ENCODE data around the gene TMEM35B. TPM values are rescaled to one million over a fixed set of nuclear protein-coding genes. Genes with fewer than 3 reads are reported as not detected.
A peak's percentile ranks its signal among the peaks of the same experiment; 100 is the strongest.
"Not testable (repeated sequence)": the region's sequence is repeated elsewhere in the genome, so short reads cannot be mapped to it uniquely, and the experiment has no call there.

The TMEM35B gene
- 9.0 TPM for total RNA-seq
- long read RNA-seq, transcript TMEM35B-201 (3 exons, 922 nt): major isoform, 12 of 12 reads
- long read RNA-seq, partial matches to known transcripts: 0 of 12 reads
- long read RNA-seq, other reads (novel, unspliced or antisense): 0 of 12 reads

- DNase-seq (peak; percentile 87), ATAC-seq (ENCODE audit: poor library complexity) (peak; percentile 96)
- intact Hi-C loops (cut with DNase I): loop anchor here (10.0 kb wide), 1 partner anchor 120 kb away; no protein-coding TSS in a partner anchor
Observed at GRCh38 chr1:34984793-34985608, at the start of gene TMEM35B. Gene TMEM35B (minus strand): TSS chr1:34985347. CDS start chr1:34985305, 42 bp downstream.

DNA sequence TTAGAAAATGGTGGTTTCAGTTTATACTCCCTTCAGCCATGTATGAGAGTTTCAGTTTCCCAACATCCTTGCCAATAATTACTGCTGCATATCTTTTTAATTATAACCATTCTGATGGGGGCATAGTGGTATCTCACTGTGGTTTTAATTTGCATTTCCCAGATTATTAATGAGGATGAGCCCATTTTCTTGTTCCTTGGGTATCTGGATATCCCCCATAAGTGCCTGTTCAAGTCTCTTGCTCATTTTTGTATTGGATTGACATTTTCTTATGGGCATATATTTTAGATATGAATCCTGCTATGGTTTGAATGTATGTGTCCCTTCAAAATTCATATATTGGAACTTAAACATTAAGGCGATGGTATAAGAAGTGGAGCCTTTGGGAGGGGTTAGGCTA, 48.2 kb upstream of the TMEM35B start:
- ATAC-seq (ENCODE audit: poor library complexity) (no peak), DNase-seq (no peak)
- intact Hi-C loops (cut with DNase I): no loop called here

DNA sequence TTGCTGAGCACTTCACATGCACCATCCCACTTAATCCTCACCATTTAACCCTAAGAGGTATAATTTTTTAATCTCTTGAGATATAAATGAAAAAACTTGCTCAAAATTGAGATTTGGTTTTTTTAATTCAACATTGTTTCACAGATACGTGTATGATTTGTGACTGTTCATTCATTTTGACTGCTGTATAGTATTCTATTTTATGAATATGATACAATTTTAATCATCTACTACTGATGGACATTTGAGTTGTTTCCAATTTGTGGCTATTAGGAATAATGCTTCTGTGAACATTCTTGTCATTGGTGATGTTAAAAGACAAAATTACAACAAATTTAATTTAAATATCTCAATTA, 47.2 kb upstream of the TMEM35B start:
- intact Hi-C loops (cut with DNase I): no loop called here
- no peak for DNase-seq
- ATAC-seq (ENCODE audit: poor library complexity): no peak

GRCh38 chr1:35030756-35031446, 45.8 kb upstream of the TMEM35B start:
- DNase-seq (no peak), ATAC-seq (ENCODE audit: poor library complexity) (peak; percentile 37)
- intact Hi-C loops (cut with DNase I): no loop called here

GRCh38 chr1:35030338-35030737, 45.2 kb upstream of the TMEM35B start:
- ATAC-seq (ENCODE audit: poor library complexity) (no peak), DNase-seq (no peak)
- intact Hi-C loops (cut with DNase I): no loop called here

GRCh38 chr1:35029761-35030160, 44.6 kb upstream of the TMEM35B start:
- DNase-seq (no peak), ATAC-seq (ENCODE audit: poor library complexity) (no peak)
- intact Hi-C loops (cut with DNase I): no loop called here

DNA sequence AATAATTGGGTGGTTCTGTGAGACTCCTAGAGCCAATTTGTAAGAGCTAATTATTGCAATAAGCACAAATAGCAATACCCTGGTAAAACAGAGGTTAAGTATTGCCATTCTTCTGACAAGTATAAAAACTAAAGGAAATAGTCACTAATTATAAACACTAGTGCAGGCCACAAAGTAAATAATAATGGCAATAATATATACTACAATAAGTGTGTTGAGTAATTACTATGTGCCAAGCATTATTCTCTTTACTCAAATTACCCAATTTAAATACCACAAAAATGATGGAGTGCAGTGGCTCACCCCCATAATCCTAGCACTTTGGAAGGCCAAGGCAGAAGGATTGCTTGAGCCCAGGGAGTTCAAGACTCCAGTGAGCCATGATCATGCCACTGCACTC, 31.3 kb upstream of the TMEM35B start:
- no peak for ATAC-seq (ENCODE audit: poor library complexity)
- intact Hi-C loops (cut with DNase I): no loop called here
- no peak for DNase-seq

- no peak for ATAC-seq (ENCODE audit: poor library complexity)
- intact Hi-C loops (cut with DNase I): no loop called here
- DNase-seq: no peak
Observed at GRCh38 chr1:35014486-35014885, 29.3 kb upstream of the TMEM35B start.

DNA sequence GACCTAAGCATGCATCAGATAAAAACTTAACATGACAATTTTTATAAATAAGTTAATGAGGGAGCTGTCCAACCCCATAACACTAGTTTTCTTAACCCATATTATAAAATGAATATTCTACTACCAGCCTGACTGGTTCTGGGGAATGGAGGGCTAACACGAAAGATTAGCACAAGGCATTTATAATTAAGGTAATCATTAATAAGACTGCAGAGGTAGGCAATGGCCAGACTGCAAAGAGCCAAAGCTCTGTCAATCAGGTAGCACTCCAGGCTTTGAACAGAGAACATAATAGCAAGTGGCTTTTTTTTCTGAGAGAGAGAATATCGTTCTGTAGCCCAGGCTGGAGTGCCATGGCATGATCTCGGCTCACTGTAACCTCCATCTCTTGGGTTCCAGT, 20.6 kb upstream of the TMEM35B start:
- ATAC-seq (ENCODE audit: poor library complexity) (no peak), DNase-seq (no peak)
- intact Hi-C loops (cut with DNase I): no loop called here

GRCh38 chr1:35001743-35002142, 16.6 kb upstream of the TMEM35B start:
- intact Hi-C loops (cut with DNase I): no loop called here
- no peak for ATAC-seq (ENCODE audit: poor library complexity)
- DNase-seq: no peak

GRCh38 chr1:34994878-34995277, 9.7 kb upstream of the TMEM35B start:
- ATAC-seq (ENCODE audit: poor library complexity) (no peak), DNase-seq (no peak)
- intact Hi-C loops (cut with DNase I): no loop called here

DNA sequence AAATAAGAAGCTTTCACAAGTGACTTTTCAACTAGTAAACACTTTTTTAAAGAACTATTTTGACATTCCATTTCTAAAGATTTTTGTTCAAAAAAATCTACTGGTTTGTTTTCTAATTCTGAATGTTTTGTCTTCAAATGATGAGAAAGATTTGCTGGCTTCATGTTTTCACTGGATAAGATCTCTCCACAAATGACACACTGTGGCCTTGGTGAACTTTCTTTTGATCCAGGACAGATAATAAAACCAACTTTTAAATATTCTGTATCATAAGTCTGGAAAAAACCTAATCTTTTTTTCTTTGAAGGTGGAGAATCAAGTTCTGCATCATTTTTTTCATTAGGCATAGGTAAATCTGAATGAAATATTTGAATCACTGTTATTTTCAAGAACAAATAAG, 3.4 kb upstream of the TMEM35B start:
- intact Hi-C loops (cut with DNase I): loop anchor here (10.0 kb wide), 1 partner anchor 124 kb away; no protein-coding TSS in a partner anchor
- DNase-seq: no peak

GRCh38 chr1:34988147-34988546, 3.0 kb upstream of the TMEM35B start:
- no peak for DNase-seq
- intact Hi-C loops (cut with DNase I): loop anchor here (10.0 kb wide), 1 partner anchor 123 kb away; no protein-coding TSS in a partner anchor

More for the DNA sequence above, 3.4 kb upstream of the TMEM35B start:
- no peak for ATAC-seq (ENCODE audit: poor library complexity)

DNA sequence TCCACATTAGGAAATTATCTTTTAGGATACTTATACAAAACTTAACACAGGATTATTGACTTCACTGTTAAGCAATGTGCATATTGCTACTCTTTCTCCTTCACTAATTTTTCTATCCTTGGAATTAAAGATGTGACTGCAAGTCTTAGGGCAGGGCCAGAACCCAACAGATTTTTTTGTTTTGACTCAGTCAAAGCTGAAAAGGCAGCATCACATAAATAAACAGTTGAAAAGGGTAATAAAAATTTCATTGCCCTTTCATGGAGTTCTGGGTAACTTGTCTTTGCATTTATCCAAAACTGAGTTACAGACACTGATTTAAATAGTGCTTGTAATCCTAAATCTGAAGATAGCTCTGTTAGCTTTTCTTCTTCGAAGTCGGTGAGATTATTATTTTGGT, 1.9 kb upstream of the TMEM35B start:
- intact Hi-C loops (cut with DNase I): loop anchor here (10.0 kb wide), 1 partner anchor 122 kb away; no protein-coding TSS in a partner anchor

More at GRCh38 chr1:34988147-34988546, 3.0 kb upstream of the TMEM35B start:
- no peak for ATAC-seq (ENCODE audit: poor library complexity)

DNA sequence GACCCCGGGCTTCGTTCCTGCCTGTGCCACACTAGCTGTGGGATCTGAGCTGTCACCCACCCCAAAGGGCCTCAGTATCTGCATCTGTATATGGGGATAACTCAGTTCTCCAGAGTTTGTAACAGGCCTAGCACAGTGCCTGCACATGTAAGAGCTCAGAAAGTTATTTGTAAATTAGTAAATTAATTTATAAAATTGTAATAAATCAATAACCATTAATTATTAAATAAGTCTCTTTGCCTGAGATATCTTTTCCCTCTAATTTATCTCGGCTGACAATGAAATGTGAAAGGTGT, 410 bp upstream of the TMEM35B start:
- not testable (repeated sequence) for ATAC-seq (ENCODE audit: poor library complexity); DNase-seq
- intact Hi-C loops (cut with DNase I): loop anchor here (10.0 kb wide), 1 partner anchor 121 kb away; no protein-coding TSS in a partner anchor

More for the DNA sequence above, 1.9 kb upstream of the TMEM35B start:
- DNase-seq: no peak
- no peak for ATAC-seq (ENCODE audit: poor library complexity)

DNA sequence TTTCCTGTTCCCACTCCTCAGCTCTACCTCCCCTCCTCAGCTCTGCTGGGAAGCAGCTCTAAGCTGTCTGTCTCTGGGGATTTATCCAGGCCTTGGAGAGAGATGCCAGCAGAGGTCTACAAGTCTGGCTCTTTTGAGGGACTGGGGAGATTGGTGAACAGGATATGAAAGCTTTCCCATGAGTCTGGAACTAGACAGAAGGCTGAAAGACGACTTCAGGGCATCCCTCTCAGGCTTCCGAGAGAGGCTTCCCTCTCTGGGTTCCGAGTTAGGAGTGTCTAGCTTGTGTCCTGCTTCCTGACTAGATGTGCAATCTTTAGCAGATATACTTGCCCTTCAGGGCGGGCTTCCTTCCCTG, 733 bp downstream of the TMEM35B start:
- ATAC-seq (ENCODE audit: poor library complexity) (peak; percentile 56), DNase-seq (no peak)
- intact Hi-C loops (cut with DNase I): loop anchor here (10.0 kb wide), 1 partner anchor 120 kb away; no protein-coding TSS in a partner anchor

DNA sequence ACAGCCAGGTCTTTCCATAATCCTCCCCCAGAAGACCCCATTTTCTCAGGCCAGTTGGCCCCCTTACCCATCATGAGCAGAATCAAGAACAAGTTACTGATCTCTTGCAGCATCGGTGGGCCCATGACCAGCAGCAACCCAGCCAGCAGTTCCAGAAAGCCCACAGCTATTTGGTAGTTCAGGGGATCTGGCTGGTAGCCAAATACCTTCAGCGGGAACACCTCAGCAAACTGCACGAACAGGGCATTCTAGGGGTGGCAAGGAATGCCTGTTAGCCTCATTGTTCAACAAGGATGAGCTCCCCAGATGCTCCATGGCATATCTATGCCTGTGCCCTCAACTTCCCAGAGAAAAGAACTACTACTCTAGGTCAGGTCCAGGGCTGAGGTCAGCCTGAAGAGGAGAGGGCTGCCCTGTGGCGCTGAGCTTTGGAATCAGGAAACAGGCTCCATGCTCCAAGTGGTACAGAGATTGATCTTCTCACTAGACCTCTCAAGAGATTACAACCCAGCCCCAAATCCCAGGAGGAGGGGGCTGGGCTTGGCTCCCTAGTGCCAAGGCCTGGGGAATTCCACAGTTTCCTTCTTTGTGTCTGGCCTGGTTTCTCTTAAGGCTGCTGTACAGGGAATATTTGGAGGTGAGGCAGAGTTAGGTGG, 1.3 kb downstream of the TMEM35B start:
- intact Hi-C loops (cut with DNase I): loop anchor here (10.0 kb wide), 1 partner anchor 119 kb away; no protein-coding TSS in a partner anchor
- no peak for DNase-seq
- ATAC-seq (ENCODE audit: poor library complexity): no peak

- intact Hi-C loops (cut with DNase I): loop anchor here (10.0 kb wide), 1 partner anchor 118 kb away; no protein-coding TSS in a partner anchor
- ATAC-seq (ENCODE audit: poor library complexity): no peak
- DNase-seq: no peak
Observed at GRCh38 chr1:34982820-34983376, 2.2 kb downstream of the TMEM35B start.

- intact Hi-C loops (cut with DNase I): loop anchor here (10.0 kb wide), 1 partner anchor 116 kb away; no protein-coding TSS in a partner anchor
- no peak for ATAC-seq (ENCODE audit: poor library complexity)
- no peak for DNase-seq
Observed at GRCh38 chr1:34980715-34981114, 4.4 kb downstream of the TMEM35B start.

Measured in Right ventricle myocardium superior (tissue), 1 donor.